Measurements from ENCODE around the gene HPS4. TPM values are rescaled to one million over a fixed set of nuclear protein-coding genes. Genes with fewer than 3 reads are reported as not detected.

Gene HPS4
- total RNA-seq, 1 experiment from 2014 or later = 26.2 TPM

- Histone ChIP-seq H3K9me3 (ENCODE audit: control insufficient read depth, insufficient read depth, low read depth, low read length) (no peaks in the 10 kb centered on the region), H3K4me1 (ENCODE audit: control insufficient read depth, insufficient read depth, low read length) (no peaks in the 10 kb centered on the region), H3K36me3 (ENCODE audit: control insufficient read depth, insufficient read depth, low read length) (no peaks in the 10 kb centered on the region), H3K27me3 (ENCODE audit: control insufficient read depth, insufficient read depth, low read length) (no peaks in the 10 kb centered on the region), H3K27ac (ENCODE audit: low read length) (no peak overlapping the region), H3K4me3 (ENCODE audit: low read depth in 2 of 2, low read length in 2 of 2) (no peak overlapping the region)
- intact Hi-C loops (cut with micrococcal nuclease; ENCODE audit: unreplicated experiment) = no loop called here
- no TSS peak for BruUV-seq (replicated peaks)
- CTCF ChIA-PET = no interaction called here
- no peak for DNase-seq (ENCODE audit: low read depth, low spot score)
- POLR2A ChIA-PET = no interaction called here
- no peak for ATAC-seq
- TF ChIP-seq POLR2AphosphoS5 (IDR thresholded peaks at IDR 0.05; ENCODE audit: low read depth, low read length) = no peak
- TF ChIP-seq, protein P1, sequence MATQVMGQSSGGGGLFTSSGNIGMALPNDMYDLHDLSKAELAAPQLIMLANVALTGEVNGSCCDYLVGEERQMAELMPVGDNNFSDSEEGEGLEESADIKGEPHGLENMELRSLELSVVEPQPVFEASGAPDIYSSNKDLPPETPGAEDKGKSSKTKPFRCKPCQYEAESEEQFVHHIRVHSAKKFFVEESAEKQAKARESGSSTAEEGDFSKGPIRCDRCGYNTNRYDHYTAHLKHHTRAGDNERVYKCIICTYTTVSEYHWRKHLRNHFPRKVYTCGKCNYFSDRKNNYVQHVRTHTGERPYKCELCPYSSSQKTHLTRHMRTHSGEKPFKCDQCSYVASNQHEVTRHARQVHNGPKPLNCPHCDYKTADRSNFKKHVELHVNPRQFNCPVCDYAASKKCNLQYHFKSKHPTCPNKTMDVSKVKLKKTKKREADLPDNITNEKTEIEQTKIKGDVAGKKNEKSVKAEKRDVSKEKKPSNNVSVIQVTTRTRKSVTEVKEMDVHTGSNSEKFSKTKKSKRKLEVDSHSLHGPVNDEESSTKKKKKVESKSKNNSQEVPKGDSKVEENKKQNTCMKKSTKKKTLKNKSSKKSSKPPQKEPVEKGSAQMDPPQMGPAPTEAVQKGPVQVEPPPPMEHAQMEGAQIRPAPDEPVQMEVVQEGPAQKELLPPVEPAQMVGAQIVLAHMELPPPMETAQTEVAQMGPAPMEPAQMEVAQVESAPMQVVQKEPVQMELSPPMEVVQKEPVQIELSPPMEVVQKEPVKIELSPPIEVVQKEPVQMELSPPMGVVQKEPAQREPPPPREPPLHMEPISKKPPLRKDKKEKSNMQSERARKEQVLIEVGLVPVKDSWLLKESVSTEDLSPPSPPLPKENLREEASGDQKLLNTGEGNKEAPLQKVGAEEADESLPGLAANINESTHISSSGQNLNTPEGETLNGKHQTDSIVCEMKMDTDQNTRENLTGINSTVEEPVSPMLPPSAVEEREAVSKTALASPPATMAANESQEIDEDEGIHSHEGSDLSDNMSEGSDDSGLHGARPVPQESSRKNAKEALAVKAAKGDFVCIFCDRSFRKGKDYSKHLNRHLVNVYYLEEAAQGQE (IDR thresholded peaks at IDR 0.05; ENCODE audit: insufficient read depth in 1 of 2, low read depth in 2 of 2, low read length in 1 of 2) = no peak
- no peak for TF ChIP-seq TCF7L2 (IDR thresholded peaks at IDR 0.05; ENCODE audit: low read depth, low read length)
- in situ Hi-C loops (cut with HindIII; ENCODE audit: low pct_unique_long_range_greater_than_20kb, low sequenced_read_pairs) = no loop called here
These were observed 44.2 kb upstream of the HPS4 start for GRCh38 chr22:26527574-26528465.

DNA sequence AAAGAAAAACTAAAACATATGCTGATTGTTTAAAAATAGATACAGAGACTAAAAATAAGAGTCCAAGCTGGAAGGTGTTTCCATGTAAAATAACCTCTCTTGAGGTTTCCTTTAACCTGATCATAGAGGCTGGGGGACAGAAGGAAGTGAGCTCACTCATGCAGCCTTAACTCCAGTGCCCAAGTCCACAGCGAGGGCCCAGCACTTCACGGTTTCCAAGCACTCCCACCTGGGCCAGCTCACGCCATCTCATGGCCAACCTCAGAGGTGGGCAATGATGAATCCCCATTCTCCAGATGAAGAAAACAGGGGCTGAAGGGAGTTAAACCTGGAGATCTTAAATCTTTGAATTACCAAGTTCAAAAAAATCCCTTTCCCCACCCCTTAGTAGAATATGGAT lies 43.6 kb upstream of the HPS4 start:
- CTCF ChIA-PET = no interaction called here
- intact Hi-C loops (cut with micrococcal nuclease; ENCODE audit: unreplicated experiment) = no loop called here
- TF ChIP-seq, protein P1 (IDR thresholded peaks at IDR 0.05; ENCODE audit: insufficient read depth in 1 of 2, low read depth in 2 of 2, low read length in 1 of 2) = no peak
- TF ChIP-seq SIN3A (IDR thresholded peaks at IDR 0.05; ENCODE audit: borderline replicate concordance, insufficient read depth, low read depth, low read length) = no peak
- TF ChIP-seq CTCF (IDR thresholded peaks at IDR 0.05) = no peak
- TF ChIP-seq POLR2AphosphoS5 (IDR thresholded peaks at IDR 0.05; ENCODE audit: low read depth, low read length) = no peak
- no peak for TF ChIP-seq TCF7L2 (IDR thresholded peaks at IDR 0.05; ENCODE audit: low read depth, low read length)
- POLR2A ChIA-PET = no interaction called here
- no TSS peak for BruUV-seq (replicated peaks)
- H3K36me3 ChIP-seq (ENCODE audit: control insufficient read depth, insufficient read depth, low read length) = no peaks in the 10 kb centered on the region
- H3K27ac ChIP-seq (ENCODE audit: low read length) = no peak overlapping the region
- no peak overlapping the region for H3K4me3 ChIP-seq (ENCODE audit: low read depth in 2 of 2, low read length in 2 of 2)
- H3K4me1 ChIP-seq (ENCODE audit: control insufficient read depth, insufficient read depth, low read length) = no peaks in the 10 kb centered on the region
- no peak for ATAC-seq
- H3K9me3 ChIP-seq (ENCODE audit: control insufficient read depth, insufficient read depth, low read depth, low read length) = no peaks in the 10 kb centered on the region
- DNase-seq (ENCODE audit: low read depth, low spot score) = no peak
- in situ Hi-C loops (cut with HindIII; ENCODE audit: low pct_unique_long_range_greater_than_20kb, low sequenced_read_pairs) = no loop called here
- H3K27me3 ChIP-seq (ENCODE audit: control insufficient read depth, insufficient read depth, low read length) = no peaks in the 10 kb centered on the region

All from Panc1 (cell line).